Smooth muscle cell of bladder (primary cell): ENCODE data around the gene CYP2J2. TPM values are rescaled to one million over a fixed set of nuclear protein-coding genes. Genes with fewer than 3 reads are reported as not detected.

Experiments
- total RNA-seq: library from RNA; depleted of rRNA; stranded (reverse); fragments of >200 nt; gene quantifications from 2 replicates; pipeline ENCODE4 v1.2.3, GENCODE V29; 2014

Gene CYP2J2
- under 0.01 TPM in 2 replicates for total RNA-seq

GRCh38 chr1:59926381-59927123 lies at the start of gene CYP2J2:
Gene CYP2J2 (minus strand): TSS chr1:59926773. CDS start chr1:59926746, 27 bp downstream.

Other genes with a start within 250 kb of the CYP2J2 start
- under 0.01 TPM in 1 of 2 replicates, not detected in the other for gene HOOK1, start 111.8 kb downstream of the CYP2J2 start, total RNA-seq
- gene C1orf87, start 147.0 kb upstream of the CYP2J2 start, total RNA-seq = under 0.01 TPM in 1 of 2 replicates, not detected in the other